ENCODE measurements around the gene UNC13D. TPM values are rescaled to one million over a fixed set of nuclear protein-coding genes. Genes with fewer than 3 reads are reported as not detected.

Gene UNC13D
- total and polyA plus RNA-seq, 10 donors = 36.4 to 187 (median 120) TPM

GRCh38 chr17:75808905-75809621 is 35.1 kb downstream of the UNC13D start:
- intact Hi-C loops (cut with DNase I; ENCODE audit: low total_unique reads) = no loop called here
- Histone ChIP-seq H3K4me3 (no peak overlapping the region), H3K27me3 (replicated peaks in 1 of 7) (no peaks in the 10 kb centered on the region), H3K36me3 (peaks cover 0 to 61% (median 46%) of the 10 kb centered on the region in 6 donors), H3K9me3 (no peaks in the 10 kb centered on the region), H3K4me1 (peaks cover 0 to 29% (median 8%) of the 10 kb centered on the region in 6 donors), H3K27ac (no peak overlapping the region)
- 77 to 88% (median 80%) methylated on average over 14 to 18 of the region's 18 CpGs for WGBS, 5 donors
- TF ChIP-seq POLR2A (IDR thresholded peaks at IDR 0.05) (no peak), POLR2AphosphoS5 (IDR thresholded peaks at IDR 0.05) (no peak), CTCF (IDR thresholded peaks at IDR 0.05 in 8 of 11, conservative IDR thresholded peaks at IDR 0.05 in 3 of 11) (no peak)
- peak; percentile 55 for DNase-seq

- TF ChIP-seq POLR2AphosphoS5 (IDR thresholded peaks at IDR 0.05) = no peak
- TF ChIP-seq CTCF (IDR thresholded peaks at IDR 0.05 in 8 of 11, conservative IDR thresholded peaks at IDR 0.05 in 3 of 11) = no peak
- TF ChIP-seq POLR2A (IDR thresholded peaks at IDR 0.05) = no peak
- H3K9me3 ChIP-seq = no peaks in the 10 kb centered on the region
- WGBS, 5 donors = 76 to 94% (median 83%) methylated on average over 4 of the region's 4 CpGs
- intact Hi-C loops (cut with DNase I; ENCODE audit: low total_unique reads) = no loop called here
- peaks cover 0 to 35% (median 14%) of the 10 kb centered on the region in 6 donors for H3K4me1 ChIP-seq
- no peak overlapping the region for H3K4me3 ChIP-seq
- no peaks in the 10 kb centered on the region for H3K27me3 ChIP-seq (replicated peaks in 1 of 7)
- DNase-seq = peak; percentile 18
- no peak overlapping the region for H3K27ac ChIP-seq
- H3K36me3 ChIP-seq = peaks cover 0 to 56% (median 42%) of the 10 kb centered on the region in 6 donors
These were observed 35.7 kb downstream of the UNC13D start for GRCh38 chr17:75808549-75808904.

GRCh38 chr17:75807861-75808260 is 36.3 kb downstream of the UNC13D start:
- peaks cover 0 to 38% (median 15%) of the 10 kb centered on the region in 6 donors for H3K4me1 ChIP-seq
- H3K9me3 ChIP-seq = no peaks in the 10 kb centered on the region
- 86 to 100% (median 90%) methylated on average over 3 of the region's 3 CpGs for WGBS, 5 donors
- TF ChIP-seq CTCF (IDR thresholded peaks at IDR 0.05 in 8 of 11, conservative IDR thresholded peaks at IDR 0.05 in 3 of 11) = no peak
- no peak for TF ChIP-seq POLR2AphosphoS5 (IDR thresholded peaks at IDR 0.05)
- TF ChIP-seq POLR2A (IDR thresholded peaks at IDR 0.05) = no peak
- H3K4me3 ChIP-seq = no peak overlapping the region
- peak; percentile 4 for DNase-seq
- intact Hi-C loops (cut with DNase I; ENCODE audit: low total_unique reads) = no loop called here
- H3K36me3 ChIP-seq = peaks cover 0 to 49% (median 38%) of the 10 kb centered on the region in 6 donors
- no peak overlapping the region for H3K27ac ChIP-seq
- no peaks in the 10 kb centered on the region for H3K27me3 ChIP-seq (replicated peaks in 1 of 7)

DNA sequence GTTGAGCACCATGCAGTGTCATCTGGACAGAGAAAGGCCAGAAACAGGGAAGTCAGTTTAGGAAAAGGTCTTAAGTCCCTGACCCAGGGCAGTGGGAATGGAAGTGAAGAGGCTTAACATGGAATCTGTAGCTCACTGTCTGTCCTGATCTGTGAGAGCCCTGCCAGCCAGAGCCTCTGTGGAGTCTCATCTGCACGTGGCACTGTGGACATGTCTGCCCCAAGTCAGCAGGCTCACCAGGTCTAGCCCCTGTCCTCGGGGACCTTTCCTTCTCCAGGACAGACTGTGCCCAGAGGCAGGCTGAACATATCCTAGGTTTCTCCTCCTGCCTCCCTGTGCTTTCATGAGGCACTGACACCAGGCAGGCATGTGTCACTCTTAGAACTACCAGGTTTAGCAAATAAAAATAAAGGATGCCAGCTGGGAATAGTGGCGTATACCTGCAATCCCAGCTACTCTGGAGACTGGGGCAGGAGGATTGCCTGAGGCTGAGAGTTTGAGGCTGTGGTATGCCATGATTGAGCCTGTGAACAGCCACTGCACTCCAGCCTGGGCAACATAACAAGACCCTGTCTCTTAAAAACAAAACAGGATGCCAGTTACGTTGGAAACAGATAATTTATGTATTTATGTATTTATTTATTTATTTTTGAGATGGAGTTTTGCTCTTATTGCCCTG is 37.2 kb downstream of the UNC13D start:
- peak; percentile 35 for DNase-seq
- Histone ChIP-seq H3K4me3 (no peak overlapping the region), H3K9me3 (no peaks in the 10 kb centered on the region), H3K27ac (no peak overlapping the region), H3K4me1 (peaks cover 0 to 38% (median 15%) of the 10 kb centered on the region in 6 donors), H3K36me3 (peaks cover 0 to 40% (median 29%) of the 10 kb centered on the region in 6 donors), H3K27me3 (replicated peaks in 1 of 7) (no peaks in the 10 kb centered on the region)
- WGBS, 5 donors = 85 to 92% (median 88%) methylated on average over 4 of the region's 4 CpGs
- intact Hi-C loops (cut with DNase I; ENCODE audit: low total_unique reads) = no loop called here
- TF ChIP-seq CTCF (IDR thresholded peaks at IDR 0.05 in 8 of 11, conservative IDR thresholded peaks at IDR 0.05 in 3 of 11) (no peak), POLR2AphosphoS5 (IDR thresholded peaks at IDR 0.05) (no peak), POLR2A (IDR thresholded peaks at IDR 0.05) (no peak)
